NCI-H2107 treated with DMSO at 0.1 percent for 48 hours (cell line): ENCODE measurements around the gene FLNB.

Experiments
- DNase-seq: peaks from one replicate; lab custom pipeline; 2025; ENCODE audit not compliant: unreplicated experiment; lab: John Stamatoyannopoulos, UW

The FLNB gene

GRCh38 chr3:58009026-58009748, 965 bp downstream of the FLNB start:
- DNase-seq, result no peak

DNA sequence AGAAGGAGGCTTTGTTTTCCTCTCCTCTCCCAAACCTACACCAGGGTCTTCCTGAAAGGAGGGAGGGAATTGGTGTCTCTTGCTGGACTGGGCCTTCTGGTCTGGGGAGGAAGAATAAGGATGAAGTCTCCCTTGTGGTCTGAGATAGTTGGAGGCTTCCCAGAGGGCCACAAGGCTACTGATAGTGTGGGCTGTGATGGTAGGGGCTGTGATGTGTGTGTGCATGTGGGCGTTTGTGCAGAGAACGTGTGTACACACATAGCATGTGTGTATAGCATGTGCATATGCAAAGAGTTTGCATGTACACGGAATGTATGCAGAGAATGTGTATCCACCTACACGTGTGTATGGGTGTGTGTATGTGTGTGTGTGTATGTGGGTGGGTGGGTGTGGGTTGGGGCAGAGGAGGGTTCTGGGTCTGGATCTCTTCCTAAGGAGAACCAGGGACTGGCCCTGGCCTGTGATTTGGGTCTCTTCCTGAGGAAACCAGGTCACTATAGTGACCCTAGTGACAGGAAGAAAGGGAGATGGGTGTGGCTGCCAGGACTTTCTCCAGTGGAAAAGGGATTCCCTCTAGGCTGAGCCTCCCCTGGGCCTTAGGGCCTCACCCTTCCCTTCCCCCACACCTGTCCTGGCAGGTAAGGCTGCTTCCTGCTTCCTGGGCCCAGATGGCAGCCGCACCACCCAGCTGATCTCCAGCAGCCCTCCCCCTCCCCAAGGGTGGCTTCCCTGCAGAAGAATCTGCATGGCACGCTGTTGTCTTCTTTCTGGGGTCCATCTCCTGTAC, 1.7 kb downstream of the FLNB start:
- no peak for DNase-seq

- DNase-seq, result no peak
Measured at GRCh38 chr3:58010562-58010961, 2.3 kb downstream of the FLNB start.

GRCh38 chr3:58011580-58011979, 3.4 kb downstream of the FLNB start:
- no peak for DNase-seq

- DNase-seq, result no peak
Measured at GRCh38 chr3:58012302-58012701, 4.1 kb downstream of the FLNB start.

GRCh38 chr3:58013099-58013498, 4.9 kb downstream of the FLNB start:
- no peak for DNase-seq

DNA sequence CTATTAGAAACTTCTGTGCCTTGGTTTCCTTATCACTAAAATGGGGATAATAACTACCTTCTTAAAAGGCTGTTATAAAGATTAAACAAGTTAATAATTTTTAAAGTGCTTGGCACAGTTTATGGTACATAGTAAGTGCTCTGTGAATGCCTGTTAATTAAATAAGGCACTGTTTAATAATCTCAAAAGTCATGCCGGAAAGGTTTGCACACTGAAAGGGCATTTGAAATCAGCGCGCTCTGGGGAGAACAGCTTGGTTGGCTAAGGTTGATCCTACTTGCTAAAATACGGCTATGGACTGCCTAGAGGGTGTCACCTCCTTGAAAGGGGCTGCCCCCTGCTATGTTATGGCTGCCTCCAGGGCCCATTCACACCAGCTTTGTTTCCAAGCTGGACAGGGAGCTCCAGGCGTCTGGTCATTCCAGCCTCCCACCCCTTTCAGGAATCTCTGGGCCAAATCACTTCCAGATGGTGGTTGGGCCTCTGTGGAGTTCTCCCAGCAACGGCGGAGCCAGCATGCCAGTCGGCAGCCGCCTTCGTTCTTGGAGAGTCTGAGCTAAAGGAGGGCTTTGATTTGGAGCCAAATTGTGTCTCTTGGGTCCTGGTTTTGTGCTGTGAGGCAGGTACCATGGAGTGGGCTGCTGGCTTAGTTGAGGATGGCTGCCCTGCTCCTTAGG, 5.9 kb downstream of the FLNB start:
- no peak for DNase-seq

DNA sequence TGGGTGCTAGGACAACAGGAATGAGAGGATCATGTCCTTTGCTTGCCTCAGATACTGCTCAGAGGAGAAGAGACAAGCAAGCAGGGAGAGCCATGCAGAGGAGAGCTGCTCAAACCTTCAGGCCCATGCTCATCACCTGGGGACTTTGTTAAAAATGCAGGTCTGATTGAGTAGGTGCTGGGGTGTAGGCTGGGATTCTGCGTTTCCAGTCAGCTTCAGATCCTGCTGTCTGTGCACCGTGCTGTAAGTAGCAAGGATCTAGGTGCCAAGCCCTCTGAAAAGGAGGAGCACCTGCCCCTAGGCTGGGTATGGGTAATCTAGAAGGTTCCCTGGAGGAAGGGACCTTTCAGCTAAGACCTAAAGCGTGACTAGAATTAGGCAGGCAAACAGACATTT, 7.3 kb downstream of the FLNB start:
- no peak for DNase-seq

- DNase-seq, result no peak
Measured at GRCh38 chr3:58016710-58017109, 8.5 kb downstream of the FLNB start.

GRCh38 chr3:58018892-58019742, 10.9 kb downstream of the FLNB start:
- DNase-seq, result no peak

DNA sequence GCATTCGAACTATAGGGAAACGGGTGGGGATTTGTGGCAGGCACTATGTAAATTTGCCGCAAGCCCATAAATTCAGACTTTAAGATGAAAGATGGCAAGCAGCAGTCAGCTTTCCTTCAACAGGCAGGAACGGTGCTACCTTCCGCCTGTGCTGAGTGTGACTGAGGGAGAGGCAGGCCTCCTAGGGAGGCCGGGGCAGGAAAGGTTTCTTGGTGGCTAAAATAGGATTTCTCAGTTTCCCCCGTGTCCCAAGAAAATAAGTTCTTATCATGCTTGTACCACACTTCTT, 12.5 kb downstream of the FLNB start:
- DNase-seq, result no peak

GRCh38 chr3:58021072-58021959, 13.1 kb downstream of the FLNB start:
- peak; percentile 68 for DNase-seq

- no peak for DNase-seq
Measured at GRCh38 chr3:58021962-58022361, 13.7 kb downstream of the FLNB start.

- DNase-seq, result no peak
Measured at GRCh38 chr3:58022490-58022889, 14.3 kb downstream of the FLNB start.

DNA sequence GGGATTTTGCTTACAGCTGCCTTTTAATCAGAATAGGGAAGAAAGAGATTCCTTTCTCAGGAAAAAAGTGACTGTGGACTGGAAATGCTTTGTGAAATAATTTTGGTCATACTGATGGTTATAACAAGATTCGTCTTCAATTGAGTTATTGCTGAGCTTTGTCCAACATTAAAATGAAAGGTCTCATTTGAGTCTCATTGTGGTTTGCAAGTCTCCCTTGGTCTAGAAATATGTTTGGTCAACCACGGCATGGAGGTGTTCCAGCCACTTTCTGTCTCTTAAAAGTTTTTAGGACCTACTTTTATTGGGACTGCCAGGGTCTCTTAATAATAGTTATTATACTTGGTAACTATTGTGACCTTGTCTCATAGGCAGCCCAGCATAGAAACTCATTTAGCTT, 15.3 kb downstream of the FLNB start:
- DNase-seq, result no peak

DNA sequence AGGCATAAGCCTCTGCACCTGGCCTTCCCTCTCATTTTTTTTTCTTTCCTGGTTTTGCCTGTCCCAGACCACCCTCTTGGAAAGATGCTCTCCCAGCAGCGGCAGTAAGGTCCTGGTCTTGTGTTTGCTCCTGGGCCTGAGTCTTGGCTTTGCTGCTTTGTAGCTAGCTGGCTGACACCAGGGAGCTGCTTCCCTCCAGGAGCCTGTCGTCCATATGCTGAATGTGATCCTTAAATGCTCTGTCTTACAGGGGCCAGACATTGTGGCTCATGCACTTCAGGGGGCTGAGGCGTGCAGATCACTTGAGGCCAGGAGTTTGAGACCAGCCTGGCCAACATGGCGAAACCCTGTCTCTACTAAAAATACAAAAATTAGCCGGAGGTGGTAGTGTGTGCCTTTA, 17.2 kb downstream of the FLNB start:
- DNase-seq, result no peak

GRCh38 chr3:58025837-58026569, 17.8 kb downstream of the FLNB start:
- DNase-seq, result peak; percentile 57

GRCh38 chr3:58026598-58026997, 18.4 kb downstream of the FLNB start:
- no peak for DNase-seq

DNA sequence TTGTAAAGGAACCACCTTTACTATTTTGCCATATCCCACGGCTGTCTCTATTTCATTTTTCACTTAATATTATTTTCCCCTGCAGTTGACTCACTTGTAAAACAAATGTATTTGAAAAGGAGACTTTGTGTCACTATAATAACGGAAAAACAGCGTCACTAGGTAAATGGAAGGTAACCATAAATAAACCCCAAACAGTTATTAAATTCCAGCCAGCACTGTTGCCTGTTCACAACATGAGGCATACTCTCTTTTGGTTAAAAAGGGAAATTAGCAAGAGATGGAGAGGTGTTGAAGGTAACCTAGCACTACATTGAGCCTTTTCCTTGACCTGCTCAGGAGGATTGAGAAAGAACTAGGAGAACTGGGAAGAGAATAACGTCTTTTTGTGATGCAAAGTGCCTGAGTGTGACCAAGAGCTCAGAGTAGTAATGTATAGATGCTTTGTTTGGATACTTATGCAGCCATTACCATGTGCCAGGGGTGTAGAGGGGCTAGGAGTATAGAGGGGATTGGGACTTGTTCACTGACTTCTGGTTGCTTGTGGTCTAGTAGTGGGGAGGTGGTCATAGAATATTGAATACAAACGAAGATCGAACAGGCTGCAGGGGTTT, 19.6 kb downstream of the FLNB start:
- DNase-seq, result no peak
